ENCODE measurements around the gene STPG3.

STPG3 gene

DNA sequence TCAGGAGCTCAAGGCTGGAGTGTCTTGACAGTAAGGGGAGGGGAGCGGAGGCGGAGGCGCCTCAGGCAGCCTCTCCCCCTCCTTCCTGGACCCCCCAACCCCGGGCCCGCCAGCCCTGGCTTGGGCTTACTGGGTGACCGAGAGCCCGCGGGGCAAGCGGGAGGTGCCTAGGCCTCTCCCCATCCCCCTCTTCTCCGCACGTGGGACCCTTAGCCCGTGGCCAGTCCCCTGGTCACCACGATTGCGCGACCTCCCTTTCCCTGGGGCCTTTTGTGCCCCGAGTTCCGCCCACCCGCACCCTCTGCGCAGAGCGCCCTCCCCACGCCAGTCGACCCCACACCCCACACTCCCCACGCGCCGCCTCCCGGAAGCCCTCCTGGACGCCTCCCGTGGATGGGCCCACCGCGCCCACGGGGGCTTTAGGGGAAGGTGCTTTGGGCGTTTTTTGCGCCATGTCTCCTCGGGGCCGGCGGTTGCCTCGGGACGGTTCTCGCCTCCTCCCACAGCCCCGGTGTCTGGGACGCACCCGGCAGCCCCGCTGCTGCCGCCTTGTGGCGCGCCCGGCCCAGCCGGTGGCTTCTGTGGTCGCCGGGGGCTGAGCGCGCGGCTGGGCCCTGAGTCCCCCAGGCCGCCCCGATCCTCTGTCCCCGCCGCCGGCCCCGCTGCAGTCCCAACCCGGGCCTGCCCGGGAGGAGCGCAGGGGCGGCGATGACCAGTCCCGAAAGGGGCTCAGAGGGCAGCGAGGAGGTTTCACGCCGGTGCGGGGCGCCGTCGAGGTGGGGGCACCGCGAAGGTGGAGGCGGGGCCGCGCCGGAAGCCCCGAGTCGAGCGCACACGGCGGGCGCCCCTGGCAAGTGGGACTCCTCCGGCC lies 29.6 kb downstream of the STPG3 start:
- DNase-seq (ENCODE audit: low read depth): no peak

DNA sequence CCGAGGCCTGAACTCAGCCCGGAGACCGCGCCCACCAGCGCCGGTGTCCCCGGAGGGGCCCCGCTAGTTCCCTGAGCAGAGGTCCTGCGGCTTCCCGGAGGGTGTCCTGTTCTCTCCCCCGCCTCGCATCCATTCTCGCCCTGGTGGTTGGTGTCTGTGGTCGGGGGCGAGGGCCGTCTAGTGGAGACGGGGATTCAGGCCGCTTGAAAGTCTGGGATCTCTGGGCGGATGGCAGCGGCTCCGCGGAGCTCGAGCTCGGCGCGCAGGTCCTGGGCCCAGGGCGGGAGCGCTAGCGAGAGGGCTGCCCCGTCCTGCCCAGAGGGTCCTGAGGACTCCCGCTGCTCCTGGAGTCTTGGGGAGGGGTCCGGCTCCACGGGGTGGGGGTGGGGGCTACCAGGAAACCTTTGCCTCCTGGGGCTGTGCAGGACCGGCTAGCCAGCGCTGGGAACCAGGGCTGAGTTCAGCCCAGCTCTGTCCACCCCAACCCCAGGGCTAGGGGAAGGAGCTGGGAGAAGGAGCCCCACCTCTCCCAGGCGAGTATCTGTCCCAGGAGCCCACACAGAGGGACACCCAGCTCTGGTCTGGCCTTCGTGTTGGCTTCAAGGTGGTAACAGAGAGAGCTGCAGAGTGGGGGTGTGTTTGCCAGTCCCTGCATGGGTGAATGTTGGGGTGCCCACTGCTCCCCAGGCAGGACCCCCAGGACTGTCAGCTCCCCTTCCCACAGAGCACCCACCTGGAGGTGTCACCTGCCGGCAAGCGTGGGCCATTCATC lies 30.4 kb downstream of the STPG3 start:
- no peak for DNase-seq (ENCODE audit: low read depth)

DNA sequence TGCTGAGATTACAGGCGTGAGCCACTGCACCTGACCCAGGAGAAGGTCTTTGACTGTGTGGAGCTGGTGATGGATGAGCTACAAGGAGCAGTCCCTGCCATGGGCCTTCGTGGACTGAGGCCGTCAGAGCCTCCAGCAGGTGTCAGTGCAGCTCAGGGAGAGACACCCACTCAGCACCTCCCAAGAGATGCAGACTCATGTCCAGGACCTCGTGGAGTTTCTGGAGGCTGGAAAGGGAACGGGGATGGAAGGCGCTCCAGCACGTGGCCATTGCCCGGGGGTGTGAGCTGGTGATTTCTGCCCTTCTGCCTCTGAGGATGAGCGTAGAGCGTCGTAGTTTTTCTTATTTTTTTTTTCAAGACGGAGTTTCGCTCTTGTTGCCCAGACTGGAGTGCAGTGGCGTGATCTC lies 35.9 kb downstream of the STPG3 start:
- no peak for DNase-seq (ENCODE audit: low read depth)

DNA sequence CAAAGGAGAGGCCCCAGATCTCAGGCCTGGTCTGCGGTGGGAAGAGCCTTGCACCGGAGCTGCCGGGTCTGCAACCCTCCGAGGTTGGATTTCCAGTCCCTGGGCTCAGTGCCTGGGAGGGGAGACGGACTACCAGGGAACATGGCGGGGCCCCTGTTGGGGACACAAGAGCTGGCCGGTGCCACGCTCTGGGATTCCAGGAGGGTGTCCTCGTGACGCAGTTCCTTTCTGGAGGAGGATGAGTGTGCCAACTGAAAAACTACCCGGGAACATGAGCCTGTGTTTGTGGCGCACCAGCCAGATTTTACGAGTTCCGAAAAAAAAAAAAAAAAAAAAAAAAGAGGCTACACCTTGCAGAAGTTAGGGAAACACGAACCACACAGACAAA lies 42.0 kb downstream of the STPG3 start:
- DNase-seq (ENCODE audit: low read depth): no peak

DNA sequence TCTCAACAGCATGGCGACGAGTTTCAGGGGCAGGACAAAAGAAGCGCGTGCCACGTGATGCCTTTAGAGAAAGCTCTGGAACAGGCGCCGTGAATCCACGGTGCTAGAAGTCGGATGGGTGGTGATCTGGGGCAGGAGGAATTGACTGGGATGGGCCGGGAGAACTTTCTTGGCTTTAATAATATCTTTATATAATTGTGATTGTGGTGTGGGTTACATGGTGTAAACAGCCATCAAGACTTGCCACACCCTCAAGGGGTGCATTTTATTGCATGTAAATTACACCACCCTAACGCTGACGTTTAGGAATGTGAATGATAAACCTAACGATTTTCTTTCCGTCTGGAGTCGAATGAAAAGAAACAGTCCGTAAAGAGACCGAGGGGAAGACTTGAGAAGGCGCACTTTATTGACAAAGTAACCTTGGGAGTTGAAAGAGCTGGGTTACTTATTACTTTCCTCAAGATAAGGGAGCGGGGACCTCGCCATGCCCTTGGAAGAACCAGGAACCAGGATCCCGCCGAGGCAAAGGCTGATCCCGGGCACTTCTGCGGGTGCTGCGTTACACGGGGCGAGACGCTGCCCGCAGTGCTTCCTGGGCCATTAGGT lies 42.5 kb downstream of the STPG3 start:
- no peak for DNase-seq (ENCODE audit: low read depth)

DNA sequence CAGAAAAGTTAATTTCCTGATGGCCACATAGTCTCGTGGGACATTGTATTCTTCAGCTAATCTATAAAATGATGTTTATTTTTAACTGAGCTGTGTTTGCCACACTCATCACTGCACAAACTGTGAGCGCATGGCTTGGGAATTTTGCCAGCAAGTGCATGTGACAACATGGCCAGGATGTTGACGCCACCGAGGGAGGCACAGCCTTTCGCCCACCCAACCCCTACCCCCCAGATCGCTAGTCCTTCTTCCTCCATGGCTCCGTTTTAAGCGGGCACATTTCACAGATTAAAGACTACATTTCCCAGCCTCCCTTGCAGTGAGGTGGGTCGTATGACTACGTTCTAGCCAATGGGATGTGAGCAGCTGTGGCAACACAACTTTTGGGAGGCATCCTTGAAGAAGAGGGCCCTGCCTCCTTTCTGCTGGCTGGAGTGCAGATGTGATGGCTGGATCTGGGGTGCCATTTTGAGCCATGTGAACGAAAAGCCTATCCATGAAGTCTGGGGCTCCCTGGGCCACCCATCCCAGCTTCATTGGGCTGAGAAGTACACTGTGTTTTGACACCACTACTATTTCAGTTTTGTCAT lies 43.1 kb downstream of the STPG3 start:
- no peak for DNase-seq (ENCODE audit: low read depth)

DNA sequence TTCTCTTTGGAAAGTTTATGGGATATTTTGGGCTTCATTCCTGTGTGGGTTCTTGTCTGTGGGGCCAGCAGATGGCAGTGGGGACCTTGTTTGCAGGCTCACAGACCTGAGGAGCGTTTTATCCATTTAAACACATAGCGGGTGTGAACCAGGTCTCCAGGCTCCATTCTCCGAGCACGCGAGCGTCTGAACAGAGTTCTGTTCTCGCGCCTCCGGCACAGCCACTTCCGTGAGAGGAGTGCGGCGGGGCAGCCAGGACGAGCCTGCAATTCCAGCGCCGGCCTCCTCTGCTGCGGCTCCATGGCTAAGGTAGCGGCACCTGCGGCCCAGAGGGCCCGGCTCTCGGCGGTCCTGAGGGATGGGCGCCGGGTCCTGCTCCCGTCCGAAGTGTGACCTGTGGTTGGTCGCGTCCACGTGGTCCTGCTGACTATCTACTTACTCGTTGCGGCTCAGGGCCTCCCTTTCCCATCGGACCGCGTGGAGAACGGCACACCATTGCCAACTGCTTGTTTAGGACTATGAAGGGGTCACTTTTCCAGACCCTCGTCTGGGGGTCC lies 43.7 kb downstream of the STPG3 start:
- DNase-seq (ENCODE audit: low read depth): no peak

DNA sequence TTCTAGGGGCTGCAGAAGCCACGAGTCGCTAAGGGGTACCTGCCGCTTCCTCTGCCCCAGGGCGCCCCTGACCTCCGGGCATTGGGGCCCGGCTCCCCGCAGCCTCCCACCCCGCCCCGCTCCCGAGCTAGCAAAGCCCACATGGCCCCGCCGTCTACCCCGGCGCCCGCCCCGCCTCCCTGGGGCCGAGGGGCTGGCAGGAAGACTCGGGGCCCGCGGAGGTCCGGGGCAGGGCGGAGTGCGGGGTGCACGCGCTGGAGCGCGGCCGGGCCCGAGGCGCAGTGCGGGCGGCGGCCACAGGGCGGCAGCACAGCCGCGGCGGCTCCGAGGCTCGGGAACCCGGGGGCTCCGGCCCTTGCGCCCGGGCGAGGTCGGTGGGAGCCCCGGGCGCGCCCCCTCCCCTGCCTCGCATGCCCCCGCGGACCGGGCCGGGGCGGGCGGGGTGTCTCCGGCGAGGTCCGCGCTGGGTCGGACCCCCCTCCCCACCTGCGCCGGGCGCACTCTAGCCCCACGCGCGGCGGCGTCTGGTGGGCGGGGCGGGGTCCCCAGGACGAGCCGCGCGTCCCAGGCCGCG lies 44.2 kb downstream of the STPG3 start:
- DNase-seq (ENCODE audit: low read depth): peak; percentile 37

DNA sequence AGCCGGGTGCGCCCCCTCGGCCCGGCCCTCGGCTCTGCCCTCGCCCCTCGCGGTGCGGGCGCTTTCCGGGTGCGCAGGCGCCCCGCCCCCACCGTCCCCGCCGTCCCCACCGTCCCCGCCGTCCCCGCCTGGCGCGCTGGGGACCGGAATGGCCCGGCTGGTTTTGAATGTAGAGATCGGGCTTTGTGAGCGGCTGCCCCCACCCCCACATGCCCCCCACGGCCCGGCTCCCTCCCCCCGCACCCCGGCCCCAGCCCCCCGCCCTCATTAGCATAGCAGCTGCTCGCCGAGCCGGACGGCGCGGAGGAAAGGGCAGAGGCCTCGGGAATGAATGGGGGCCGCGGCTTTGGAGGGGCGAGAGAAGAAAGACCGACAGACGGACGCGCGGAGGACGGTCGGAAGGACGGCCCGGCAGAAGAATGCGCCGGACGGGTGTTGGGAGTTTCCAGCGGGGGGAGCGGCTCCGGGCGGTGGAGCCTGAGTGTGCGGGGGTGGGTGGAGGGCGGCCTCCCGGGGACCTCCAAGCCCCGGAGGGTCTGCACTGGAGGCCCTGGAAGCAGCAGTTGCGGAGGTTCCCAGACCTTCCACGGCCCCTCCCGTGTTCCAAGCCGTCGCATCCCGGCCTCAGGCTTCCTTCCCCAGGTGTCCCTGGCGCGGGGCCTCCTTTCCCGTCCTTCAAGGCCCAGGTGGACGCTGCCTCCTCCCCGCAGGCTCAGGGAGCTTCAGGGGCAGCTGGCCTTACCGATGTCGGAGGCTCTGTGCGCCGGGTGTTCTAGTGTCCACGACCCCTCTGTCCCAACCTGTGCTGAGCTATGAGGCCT lies 45.0 kb downstream of the STPG3 start:
- no peak for DNase-seq (ENCODE audit: low read depth)

DNA sequence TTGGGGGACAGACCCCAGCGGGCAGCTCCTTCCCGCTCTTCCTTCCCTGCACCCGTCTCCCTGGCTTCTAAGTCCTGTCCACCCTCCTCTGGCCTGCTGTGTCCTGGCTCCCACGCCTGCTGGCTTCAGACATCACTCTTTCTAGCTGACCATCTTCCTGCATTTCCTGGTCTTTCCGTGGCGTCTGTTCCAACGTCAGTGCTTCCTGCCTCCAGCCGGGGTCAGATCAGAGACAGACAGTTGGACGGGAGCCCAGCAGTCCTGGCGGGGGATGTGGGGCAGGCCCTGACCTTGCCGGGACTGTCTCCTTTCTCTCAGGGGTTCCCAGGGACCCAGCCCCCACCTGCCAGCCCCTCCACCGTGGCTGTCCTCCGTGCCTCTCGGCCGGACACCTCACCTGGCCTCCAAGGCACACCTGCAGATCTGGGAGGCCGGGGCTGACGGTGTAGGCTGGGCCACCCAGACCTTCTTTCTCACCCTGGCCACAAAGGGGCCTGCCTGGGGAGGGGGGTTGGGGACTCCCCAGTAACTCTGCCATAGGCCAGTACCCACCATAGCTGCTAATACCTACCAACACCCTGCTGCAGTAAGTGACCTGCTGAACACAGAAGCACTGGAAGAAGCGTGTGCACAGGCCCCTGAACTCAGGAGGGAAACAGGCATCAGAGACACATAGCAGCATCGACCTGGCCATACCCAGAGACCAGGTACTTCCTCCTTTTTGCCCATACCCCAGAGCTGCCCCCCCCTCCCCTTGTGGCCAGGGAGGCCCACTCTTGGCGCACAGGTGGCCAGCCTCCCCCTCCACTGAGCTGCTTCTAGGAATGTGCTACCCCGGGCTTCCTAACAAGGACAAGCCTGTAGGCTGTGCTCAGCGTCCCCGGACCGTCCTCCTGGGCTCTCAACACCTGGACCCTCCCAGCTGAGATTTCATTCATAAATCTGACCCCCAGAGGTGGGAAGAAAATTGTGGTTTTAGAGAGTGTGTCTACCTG lies 45.9 kb downstream of the STPG3 start:
- DNase-seq (ENCODE audit: low read depth): no peak

DNA sequence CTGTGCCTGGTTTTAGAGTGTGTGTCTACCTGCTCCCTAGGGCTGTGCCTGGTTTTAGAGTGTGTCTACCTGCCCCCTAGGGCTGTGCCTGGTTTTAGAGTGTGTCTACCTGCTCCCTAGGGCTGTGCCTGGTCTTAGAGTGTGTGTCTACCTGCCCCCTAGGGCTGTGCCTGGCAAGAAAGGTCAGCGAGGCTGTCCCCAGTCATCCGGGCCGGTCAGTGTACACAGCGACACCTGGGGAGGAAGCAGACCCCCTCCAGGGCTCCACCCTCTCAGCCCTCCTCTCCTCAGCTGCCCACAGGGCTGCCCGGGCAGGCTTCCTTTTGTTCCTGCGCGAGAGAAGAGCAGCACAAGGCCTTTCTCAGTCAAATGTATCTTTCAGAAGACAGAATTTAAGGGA lies 46.9 kb downstream of the STPG3 start:
- DNase-seq (ENCODE audit: low read depth): no peak

DNA sequence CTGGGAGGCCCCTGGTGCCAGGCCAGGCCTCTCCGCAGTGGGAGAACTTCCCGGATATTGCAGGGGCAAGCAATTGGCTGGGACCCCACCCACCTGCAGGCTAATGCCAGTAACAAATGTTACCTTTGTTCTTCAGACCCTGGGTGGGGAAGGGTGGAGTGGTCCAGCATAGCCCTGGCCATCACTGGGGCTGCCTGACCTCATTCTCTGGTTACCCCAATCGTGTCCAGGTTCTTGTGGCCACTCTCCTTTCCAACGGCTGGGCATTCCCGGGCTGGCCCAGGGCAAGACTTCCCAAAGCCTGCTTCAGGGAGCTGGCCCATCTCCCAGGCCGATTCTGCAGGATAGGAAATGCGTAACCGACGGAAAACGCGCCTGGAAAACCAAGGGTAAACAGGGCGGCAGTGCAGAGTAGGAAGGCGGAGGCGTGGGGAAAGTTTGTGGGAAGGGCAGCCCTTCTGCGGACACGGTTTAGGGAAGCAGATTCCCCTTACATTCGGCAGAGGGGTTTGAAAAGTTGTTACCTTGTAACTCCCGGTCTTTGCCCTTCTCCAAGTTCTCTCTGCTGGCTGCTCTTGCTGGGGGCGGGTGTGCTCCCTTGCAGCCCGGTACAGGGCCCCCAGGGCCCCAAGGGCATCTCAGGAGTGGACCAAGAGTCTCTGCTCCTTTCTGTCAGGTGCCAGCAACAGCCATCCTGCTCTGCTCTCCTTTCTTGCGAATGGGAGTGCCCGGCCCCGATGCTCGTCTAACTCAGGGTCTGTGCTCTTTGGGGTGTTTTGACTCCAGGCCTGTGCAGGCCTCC lies 47.5 kb downstream of the STPG3 start:
- DNase-seq (ENCODE audit: low read depth): no peak

DNA sequence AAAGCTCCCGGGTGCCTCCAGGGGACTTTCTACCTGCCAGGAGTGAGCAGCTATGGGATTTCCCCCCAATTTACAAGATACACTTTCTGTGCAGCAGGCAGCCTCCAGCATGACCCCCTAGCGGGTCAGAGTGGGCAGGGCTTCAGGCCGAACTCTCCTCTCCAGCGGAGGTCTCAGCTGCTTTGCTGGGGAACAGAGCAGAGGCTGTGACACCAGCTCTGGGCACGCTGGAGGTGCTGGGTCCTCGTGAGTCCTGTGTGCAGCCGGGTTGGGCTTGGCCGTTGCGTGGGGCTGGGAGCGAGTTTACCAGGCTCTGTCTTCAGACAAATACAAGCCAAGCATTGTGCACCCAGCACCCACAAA lies 48.1 kb downstream of the STPG3 start:
- DNase-seq (ENCODE audit: low read depth): no peak

DNA sequence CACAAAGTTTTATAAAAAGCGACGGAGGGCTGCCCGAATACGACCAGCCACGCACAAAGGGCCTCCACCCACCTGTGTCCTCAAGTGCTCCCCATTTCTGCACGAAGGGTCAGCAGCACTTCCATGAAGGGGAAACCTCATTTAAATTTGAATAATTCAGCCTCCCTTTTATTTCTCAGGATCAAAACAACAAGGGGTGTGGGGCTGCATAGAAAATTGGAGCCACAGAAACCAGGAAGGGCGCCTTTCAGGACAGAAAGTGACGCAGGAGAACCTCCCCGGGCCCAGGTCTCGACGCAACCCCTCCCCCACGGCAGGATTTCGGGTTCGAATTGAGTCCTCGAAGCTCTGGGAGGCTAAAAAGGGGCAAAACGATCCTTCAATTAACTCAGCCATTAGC lies 48.9 kb downstream of the STPG3 start:
- no peak for DNase-seq (ENCODE audit: low read depth)

DNA sequence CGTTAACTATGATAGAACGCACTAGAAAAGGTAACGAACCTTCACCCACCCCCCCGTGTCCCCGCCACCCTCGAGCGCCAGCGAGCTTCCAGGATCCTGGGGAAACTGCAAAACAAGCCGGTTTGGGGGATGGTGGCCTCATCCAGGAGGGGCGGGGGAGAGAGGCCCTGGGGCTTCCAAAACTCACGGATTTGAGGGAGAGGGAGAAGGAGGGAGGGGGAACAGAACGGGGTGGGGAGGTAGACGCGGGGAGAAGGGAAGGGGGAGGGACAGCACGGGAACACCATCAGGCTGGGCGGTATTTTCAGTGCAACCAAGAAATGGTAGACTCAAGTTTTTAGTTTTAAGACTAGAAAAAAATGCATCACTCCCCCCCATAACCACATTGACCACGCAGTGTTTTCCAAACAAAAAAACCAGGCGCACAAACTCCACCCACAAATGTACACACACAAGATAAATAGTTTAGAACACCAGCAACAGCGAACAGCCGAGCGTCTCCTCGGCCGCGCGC lies 49.5 kb downstream of the STPG3 start:
- no peak for DNase-seq (ENCODE audit: low read depth)

DNA sequence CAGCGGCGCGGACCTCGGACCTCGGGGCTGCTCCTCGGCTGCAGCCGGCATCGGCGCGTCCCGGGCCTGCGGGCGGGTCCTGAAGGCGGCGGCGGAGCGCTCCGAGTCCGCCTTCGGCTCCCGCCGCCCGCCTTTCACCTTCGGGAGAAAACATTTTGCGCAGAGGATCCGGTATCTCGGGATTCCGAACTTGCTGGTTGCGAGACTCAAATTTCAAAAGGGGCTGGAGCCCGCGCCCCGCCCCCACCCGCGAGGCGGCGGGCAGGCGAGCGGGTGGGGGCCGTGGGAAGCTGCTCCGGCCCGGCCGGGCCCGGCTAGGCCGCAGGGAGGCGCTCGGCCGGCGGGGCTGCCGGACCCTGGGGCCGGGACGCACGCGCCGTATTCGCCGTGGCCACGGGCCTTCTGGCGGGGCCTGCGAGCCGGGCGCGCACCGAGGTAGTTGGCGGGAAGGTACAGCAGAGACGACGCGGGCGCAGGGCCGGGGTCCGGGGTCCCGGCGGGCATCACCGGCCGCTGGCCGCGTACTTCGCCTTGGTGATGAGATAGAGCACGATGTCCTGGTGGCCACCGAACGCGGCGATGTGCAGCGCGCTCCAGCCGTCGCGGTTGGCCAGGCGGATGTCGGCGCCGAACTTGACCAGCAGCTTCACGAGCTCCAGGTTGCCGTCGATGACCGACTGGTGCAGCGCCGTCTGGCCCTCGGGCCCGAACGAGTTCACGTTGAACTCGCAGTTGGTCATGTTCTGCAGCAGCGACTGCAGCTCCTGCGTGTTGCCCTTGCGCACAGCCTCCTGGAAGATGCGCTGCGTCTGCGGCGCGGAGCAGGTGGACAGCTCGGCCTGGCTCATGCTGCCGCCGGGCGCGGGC lies 50.2 kb downstream of the STPG3 start:
- no peak for DNase-seq (ENCODE audit: low read depth)

DNA sequence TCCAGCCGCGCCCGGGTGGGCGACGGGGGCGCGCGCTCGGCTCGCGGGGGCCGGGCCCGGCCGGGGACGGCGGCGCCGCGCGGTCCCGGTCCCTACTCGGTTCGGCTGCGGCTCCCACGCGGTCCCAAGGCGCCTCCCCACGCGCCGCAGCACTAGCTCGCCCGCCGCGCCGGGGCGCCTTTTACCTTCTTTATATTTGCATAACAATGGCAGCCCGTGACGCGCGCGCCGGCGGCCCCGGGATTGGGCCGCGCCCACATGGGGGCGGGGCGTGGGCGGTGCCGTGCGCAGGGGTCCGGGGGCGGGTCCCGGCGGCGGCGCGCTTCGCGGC lies 51.0 kb downstream of the STPG3 start, which contains the start of gene NRARP:
TSS of gene NRARP (minus strand) at position 154 of the 331 bp plus-strand sequence. CDS start 343 bp downstream, outside the sequence.
- peak; percentile 87 for DNase-seq (ENCODE audit: low read depth)

All from stimulated activated CD8-positive, alpha-beta memory T cell treated with anti-CD3 and anti-CD28 coated beads, Interleukin-15, amount 100 ng/mL, for 24 hours (primary cell).